GM04503 (cell line): ENCODE data around the gene VSIG10L2.

Experiments used
- DNase-seq: peaks from one replicate; pipeline ENCODE4 v3.0.0-alpha.2; 2012; ENCODE audit warnings: low read depth

Gene VSIG10L2

GRCh38 chr11:125947419-125948277 lies 1.8 kb downstream of the VSIG10L2 start:
- DNase-seq = no peak

- no peak for DNase-seq
These were observed 2.6 kb downstream of the VSIG10L2 start for GRCh38 chr11:125948278-125949051.

GRCh38 chr11:125949271-125950177 lies 3.7 kb downstream of the VSIG10L2 start:
- no peak for DNase-seq

- no peak for DNase-seq
These were observed 4.3 kb downstream of the VSIG10L2 start for GRCh38 chr11:125950178-125950490.

- DNase-seq = no peak
These were observed 5.1 kb downstream of the VSIG10L2 start for GRCh38 chr11:125950696-125951651.

- DNase-seq = no peak
These were observed 5.9 kb downstream of the VSIG10L2 start for GRCh38 chr11:125951731-125952130.

GRCh38 chr11:125952559-125952958 lies 6.7 kb downstream of the VSIG10L2 start:
- no peak for DNase-seq

- no peak for DNase-seq
These were observed 7.1 kb downstream of the VSIG10L2 start for GRCh38 chr11:125952973-125953372.

- no peak for DNase-seq
These were observed 7.6 kb downstream of the VSIG10L2 start for GRCh38 chr11:125953401-125953935.

- no peak for DNase-seq
These were observed 8.5 kb downstream of the VSIG10L2 start for GRCh38 chr11:125954123-125954944.

GRCh38 chr11:125954945-125955640 lies 9.2 kb downstream of the VSIG10L2 start:
- no peak for DNase-seq

- DNase-seq = no peak
These were observed 10.0 kb downstream of the VSIG10L2 start for GRCh38 chr11:125955856-125956255.

GRCh38 chr11:125956391-125957134 lies 10.7 kb downstream of the VSIG10L2 start:
- no peak for DNase-seq

- no peak for DNase-seq
These were observed 11.9 kb downstream of the VSIG10L2 start for GRCh38 chr11:125957618-125958332.

GRCh38 chr11:125958872-125959400 lies 13.1 kb downstream of the VSIG10L2 start:
- no peak for DNase-seq

- DNase-seq = no peak
These were observed 13.7 kb downstream of the VSIG10L2 start for GRCh38 chr11:125959511-125959910.

- no peak for DNase-seq
These were observed 14.1 kb downstream of the VSIG10L2 start for GRCh38 chr11:125959931-125960330.

- DNase-seq = no peak
These were observed 14.9 kb downstream of the VSIG10L2 start for GRCh38 chr11:125960771-125961170.
